ENCODE data around the gene GOLPH3. TPM values are rescaled to one million over a fixed set of nuclear protein-coding genes. Genes with fewer than 3 reads are reported as not detected.

The GOLPH3 gene
- total and polyA plus RNA-seq, 2 of the 8 experiments (the other 6 are each of a cell fraction or from before 2014, with no cell fraction given), result 53.7 to 93.6 TPM

DNA sequence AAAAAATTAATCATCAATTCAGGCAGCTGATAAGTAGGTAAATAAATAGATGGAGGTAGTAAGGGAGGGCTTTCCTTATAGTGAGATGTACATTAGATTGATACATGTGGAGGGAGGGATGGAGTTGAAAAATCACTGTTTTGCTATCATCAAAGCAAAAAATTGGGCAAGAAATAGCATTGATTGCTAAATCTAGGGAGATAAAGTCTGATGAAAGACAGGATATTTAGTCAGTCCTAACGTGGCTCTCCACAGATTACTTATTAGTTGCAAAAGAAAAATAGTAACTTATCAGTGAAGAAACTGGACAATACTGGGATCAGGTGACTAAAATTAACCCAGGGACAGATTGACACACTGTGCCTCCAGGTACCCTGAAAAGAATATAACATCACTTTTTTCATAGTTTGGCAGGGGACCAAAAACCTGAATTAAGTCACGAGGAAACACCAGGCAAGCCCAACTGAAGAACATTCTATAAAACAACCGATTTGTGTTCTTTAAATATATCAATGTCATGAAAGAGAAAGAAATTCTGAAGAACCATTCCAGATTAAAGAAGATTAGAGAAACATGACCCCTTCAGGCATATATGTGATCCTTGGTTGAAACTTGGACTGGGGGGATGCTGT, 27.1 kb upstream of the GOLPH3 start (continued):
- TF ChIP-seq RAD21 (IDR thresholded peaks at IDR 0.05 in 1 of 2, conservative IDR thresholded peaks at IDR 0.05 in 1 of 2; ENCODE audit: low read depth in 2 of 2, low read length in 2 of 2) (no peak), RNF2 (IDR thresholded peaks at IDR 0.05; ENCODE audit: borderline replicate concordance, low read depth, low read length, missing control alignments, poor library complexity, severe bottlenecking) (no peak)

Measured in H1 (cell line).